Ovary (tissue), 9 donors: Measurements from ENCODE around the gene PCNX1. TPM values are rescaled to one million over a fixed set of nuclear protein-coding genes. Genes with fewer than 3 reads are reported as not detected.
A peak's percentile ranks its signal among the peaks of the same experiment; 100 is the strongest.
"Not testable (repeated sequence)": the region's sequence is repeated elsewhere in the genome, so short reads cannot be mapped to it uniquely, and the experiment has no call there.

Experiments used
- DNase-seq, 5 donors: peaks; one replicate each; pipeline ENCODE4 v3.0.0-alpha.2; 2019 to 2020
- H3K27ac ChIP-seq, 2 donors: fragments of 200-600 bp; one replicate each; pipeline versions ENCODE4 v1.5.1 to v1.8.0; 2019 to 2022
- H3K27me3 ChIP-seq: fragments of 200-600 bp; one replicate; pipeline ENCODE4 v1.8.0; 2022
- H3K36me3 ChIP-seq: fragments of 200-600 bp; sonication (generic); one replicate; pipeline ENCODE4 v1.5.1; 2019
- H3K4me1 ChIP-seq: one replicate; pipeline ENCODE4 v1.8.1; 2013; ENCODE audit warnings: mild to moderate bottlenecking, moderate library complexity; ENCODE audit not compliant: insufficient read depth
- H3K4me3 ChIP-seq: fragments of 200-600 bp; sonication (generic); one replicate; pipeline ENCODE4 v1.5.1; 2017
- H3K9me3 ChIP-seq, 2 donors: fragments of 200-600 bp in 1 of 2; sonication (generic) in 1 of 2; one replicate each; pipeline versions ENCODE4 v1.5.1 to v1.8.1; 2013 to 2019; ENCODE audit warnings: mild to moderate bottlenecking in 1 of 2, moderate library complexity in 1 of 2
- EP300 ChIP-seq: sonication (generic); formaldehyde crosslinking; IDR thresholded peaks from one replicate; pipeline ENCODE4 v1.6.1; 2017; ENCODE audit warnings: antibody characterized with exemption
- POLR2A ChIP-seq: fragments of 450-650 bp; IDR thresholded peaks from one replicate; pipeline ENCODE4 v1.6.1; 2017; ENCODE audit warnings: antibody characterized with exemption, mild to moderate bottlenecking, moderate library complexity
- WGBS, 3 donors: extraction: QIAGEN DNeasy Blood & Tissue Kit in 1 of 3; methylation state at CpG; one replicate each; pipeline versions ENCODE4 v1.1.5 to v1.1.7; 2013 to 2017; 5-methylcytosine and 5-hydroxymethylcytosine counted together
- intact Hi-C, 4 donors: fragments of 100-400 bp; cut with DNase I; formaldehyde crosslinking; loops; one replicate each; pipeline versions ENCODE4 v1.11.0 to v1.15.1; 2022 to 2023
- polyA plus RNA-seq, 2 donors: library from polyadenylated mRNA; stranded (reverse); fragments of 200-250 nt in 1 of 2; fragments of 350-450 nt in 1 of 2; fragmentation: Illumina TruSeq in 1 of 2; extraction: RNeasy Lipid Tissue Mini Kit (QIAGEN cat#74804) in 1 of 2; gene quantifications; one replicate each; pipeline ENCODE4 v1.2.3, GENCODE V29; 2013 to 2014
- total RNA-seq, 7 donors: library from RNA; depleted of rRNA in 2 of 7; stranded (reverse); fragments of >200 nt in 2 of 7; fragmentation: NEBNext Ultra II Directional in 3 of 7; extraction: Animal tissue kit (Norgen Biotek cat#: 25700) in 3 of 7; gene quantifications; one replicate each; pipeline versions ENCODE4 v1.1.0 to v1.2.4, GENCODE V29; 2016 to 2023
- TF ChIP-seq, protein P1 (sequence below), 3 donors: fragments of 450-650 bp in 2 of 3; fragments of 200-600 bp in 1 of 3; IDR thresholded peaks; one replicate each; pipeline versions ENCODE4 v1.5.1 to v1.8.0; 2016 to 2022; ENCODE audit warnings: antibody characterized with exemption in 3 of 3, mild to moderate bottlenecking in 1 of 3
- donor health status: DM: no; HTN: no; CAD: no; lungs with moderate emphysema.
- donor health status: DM: no; HTN: no; CAD: no.
- donor health status: Bipolar disorder and iron deficiency.
- donor health status: DM: yes; HTN: yes; CAD: no.
- donor health status: DM: no; HTN: no; CAD: no.
- donor health status: DM: yes; HTN: yes; CAD: no.

Gene PCNX1
- total and polyA plus RNA-seq, 9 donors, result 13.3 to 101 (median 69.5) TPM

- no peak for TF ChIP-seq POLR2A
- H3K27ac ChIP-seq, result no peak overlapping the region
- H3K9me3 ChIP-seq, result no peaks in the 10 kb centered on the region
- H3K4me3 ChIP-seq, result no peak overlapping the region
- 38 to 46% (median 38%) methylated on average over 5 of the region's 5 CpGs for WGBS, 3 donors
- DNase-seq, result no peak
- H3K27me3 ChIP-seq, result no peaks in the 10 kb centered on the region
- intact Hi-C loops, result no loop called here
- H3K36me3 ChIP-seq, result no peaks in the 10 kb centered on the region
- H3K4me1 ChIP-seq, result peaks cover 6% of the 10 kb centered on the region
Measured at GRCh38 chr14:70934084-70934483, 26.8 kb downstream of the PCNX1 start.

DNA sequence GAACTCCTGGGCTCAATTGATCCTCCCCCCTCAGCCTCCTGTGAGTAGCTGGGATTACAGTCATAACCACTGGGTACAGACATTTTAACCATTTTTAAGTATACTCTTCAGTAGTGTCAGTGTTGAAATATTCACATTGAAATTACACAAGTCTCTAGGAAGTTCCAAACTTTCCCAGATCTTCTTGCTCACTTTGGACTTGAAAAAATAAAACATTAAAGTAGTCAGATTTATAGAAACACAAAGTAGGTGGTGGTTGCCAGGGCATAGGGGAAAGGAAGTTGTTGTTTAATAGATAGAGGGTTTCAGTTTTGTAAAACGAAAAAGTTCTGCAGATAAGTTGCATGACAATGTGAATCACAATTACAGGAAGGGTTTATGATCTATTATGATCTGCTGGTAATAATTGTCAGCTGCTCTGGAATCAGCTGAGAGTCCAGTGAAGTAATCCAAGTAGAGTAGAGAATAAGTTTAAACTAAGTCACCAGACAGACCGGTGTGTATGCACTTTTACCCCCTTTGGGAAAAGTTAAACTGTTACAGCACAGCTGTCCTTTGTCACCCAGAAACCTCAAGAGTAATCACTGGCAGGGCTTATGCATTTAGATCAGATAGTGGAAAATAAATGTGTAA lies 27.4 kb downstream of the PCNX1 start:
- peaks cover 6% of the 10 kb centered on the region for H3K4me1 ChIP-seq
- no peaks in the 10 kb centered on the region for H3K36me3 ChIP-seq
- no peaks in the 10 kb centered on the region for H3K27me3 ChIP-seq
- TF ChIP-seq, protein P1, sequence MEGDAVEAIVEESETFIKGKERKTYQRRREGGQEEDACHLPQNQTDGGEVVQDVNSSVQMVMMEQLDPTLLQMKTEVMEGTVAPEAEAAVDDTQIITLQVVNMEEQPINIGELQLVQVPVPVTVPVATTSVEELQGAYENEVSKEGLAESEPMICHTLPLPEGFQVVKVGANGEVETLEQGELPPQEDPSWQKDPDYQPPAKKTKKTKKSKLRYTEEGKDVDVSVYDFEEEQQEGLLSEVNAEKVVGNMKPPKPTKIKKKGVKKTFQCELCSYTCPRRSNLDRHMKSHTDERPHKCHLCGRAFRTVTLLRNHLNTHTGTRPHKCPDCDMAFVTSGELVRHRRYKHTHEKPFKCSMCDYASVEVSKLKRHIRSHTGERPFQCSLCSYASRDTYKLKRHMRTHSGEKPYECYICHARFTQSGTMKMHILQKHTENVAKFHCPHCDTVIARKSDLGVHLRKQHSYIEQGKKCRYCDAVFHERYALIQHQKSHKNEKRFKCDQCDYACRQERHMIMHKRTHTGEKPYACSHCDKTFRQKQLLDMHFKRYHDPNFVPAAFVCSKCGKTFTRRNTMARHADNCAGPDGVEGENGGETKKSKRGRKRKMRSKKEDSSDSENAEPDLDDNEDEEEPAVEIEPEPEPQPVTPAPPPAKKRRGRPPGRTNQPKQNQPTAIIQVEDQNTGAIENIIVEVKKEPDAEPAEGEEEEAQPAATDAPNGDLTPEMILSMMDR (IDR thresholded peaks at IDR 0.05), result no peak
- TF ChIP-seq EP300 (no peak), POLR2A (no peak)
- no peak overlapping the region for H3K4me3 ChIP-seq
- DNase-seq, result no peak
- WGBS, 3 donors, result 3 to 6% (median 4%) methylated on average over 2 of the region's 2 CpGs
- H3K9me3 ChIP-seq, result no peaks in the 10 kb centered on the region
- H3K27ac ChIP-seq, result peak overlapping the region in 1 of 2 donors; percentile 5
- intact Hi-C loops, result no loop called here

GRCh38 chr14:70935135-70935534 lies 27.9 kb downstream of the PCNX1 start:
- DNase-seq, result no peak
- intact Hi-C loops, result no loop called here
- no peak overlapping the region for H3K27ac ChIP-seq
- no peaks in the 10 kb centered on the region for H3K27me3 ChIP-seq
- no peaks in the 10 kb centered on the region for H3K36me3 ChIP-seq
- peaks cover 6% of the 10 kb centered on the region for H3K4me1 ChIP-seq
- no peaks in the 10 kb centered on the region for H3K9me3 ChIP-seq
- 51 to 65% (median 60%) methylated on average over 3 of the region's 3 CpGs for WGBS, 3 donors
- H3K4me3 ChIP-seq, result no peak overlapping the region
- no peak for TF ChIP-seq EP300
- TF ChIP-seq, protein P1 (IDR thresholded peaks at IDR 0.05), result no peak
- no peak for TF ChIP-seq POLR2A

GRCh38 chr14:70939693-70940092 lies 32.4 kb downstream of the PCNX1 start:
- 89 to 95% (median 89%) methylated on average over 3 to 4 of the region's 4 CpGs for WGBS, 3 donors
- H3K27me3 ChIP-seq, H3K9me3 ChIP-seq, H3K4me3 ChIP-seq, H3K36me3 ChIP-seq, DNase-seq, H3K27ac ChIP-seq, intact Hi-C loops, H3K4me1 ChIP-seq: not testable (repeated sequence)

- intact Hi-C loops, H3K9me3 ChIP-seq, H3K27me3 ChIP-seq, H3K4me1 ChIP-seq, H3K4me3 ChIP-seq, DNase-seq, H3K36me3 ChIP-seq, H3K27ac ChIP-seq: not testable (repeated sequence)
- 89 to 92% (median 91%) methylated on average over 15 of the region's 15 CpGs for WGBS, 3 donors
Measured at GRCh38 chr14:70941637-70942341, 34.5 kb downstream of the PCNX1 start.

DNA sequence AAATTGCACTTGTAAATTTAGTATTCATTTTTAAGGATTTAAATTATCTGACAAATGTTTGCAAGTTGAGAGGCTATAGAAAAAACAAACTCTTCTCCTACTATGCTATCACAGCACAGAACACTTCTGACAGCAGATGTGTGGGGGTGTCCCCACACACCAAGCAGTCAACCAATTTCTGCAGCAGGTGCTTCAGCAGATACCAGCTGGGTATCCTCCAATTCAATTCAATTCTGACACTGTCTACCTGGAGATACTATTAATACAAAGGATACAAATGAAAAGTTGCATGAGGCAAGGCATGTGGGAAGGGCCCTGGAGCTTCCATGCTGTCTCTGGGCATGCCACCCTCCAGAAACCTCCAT lies 35.1 kb downstream of the PCNX1 start:
- Histone ChIP-seq H3K27ac (no peak overlapping the region), H3K9me3 (peaks cover 0 to 8% of the 10 kb centered on the region in 2 donors), H3K4me1 (no peaks in the 10 kb centered on the region), H3K27me3 (no peaks in the 10 kb centered on the region), H3K4me3 (no peak overlapping the region), H3K36me3 (no peaks in the 10 kb centered on the region)
- TF ChIP-seq, protein P1 (IDR thresholded peaks at IDR 0.05), result no peak
- TF ChIP-seq POLR2A (no peak), EP300 (no peak)
- intact Hi-C loops, result no loop called here
- no peak for DNase-seq

DNA sequence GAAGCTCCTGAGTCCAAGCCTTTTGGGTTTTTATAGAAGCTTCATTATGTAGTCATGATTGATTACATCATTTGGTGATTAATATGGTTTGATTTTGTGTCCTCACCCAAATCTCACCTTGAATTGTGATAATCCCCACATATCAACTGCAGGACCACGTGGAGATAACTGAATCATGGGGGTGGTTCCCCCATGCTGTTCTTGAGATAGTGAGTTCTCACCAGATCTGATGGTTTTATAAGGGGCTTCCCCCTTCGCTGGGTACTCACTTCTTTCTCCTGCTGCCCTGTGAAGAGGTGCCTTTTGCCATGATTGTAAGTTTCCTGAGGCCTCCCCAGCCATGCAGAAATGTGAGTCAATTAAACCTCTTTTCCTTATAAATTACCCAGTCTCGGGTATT lies 35.5 kb downstream of the PCNX1 start:
- H3K27ac ChIP-seq, H3K27me3 ChIP-seq, H3K4me1 ChIP-seq, H3K36me3 ChIP-seq, DNase-seq, intact Hi-C loops, H3K4me3 ChIP-seq: not testable (repeated sequence)
- 79 to 98% (median 95%) methylated on average over 3 of the region's 3 CpGs for WGBS, 3 donors
- H3K9me3 ChIP-seq, result peaks cover 0 to 12% of the 10 kb centered on the region in 2 donors
